ENCODE data around the gene COPS7A.

- TF ChIP-seq EZH2 (IDR thresholded peaks at IDR 0.05; ENCODE audit: insufficient read depth, poor library complexity, severe bottlenecking) (no peak), EZH2phosphoT487 (IDR thresholded peaks at IDR 0.05; ENCODE audit: insufficient read depth, low read depth) (no peak)
These were observed at the start of gene COPS7A for GRCh38 chr12:6723607-6724408.
